MM.1S (cell line): Measurements from ENCODE around the gene SYT17.

Experiments
- DNase-seq: peaks from one replicate; pipeline ENCODE4 v3.0.0-alpha.2; 2015
- H2AFZ ChIP-seq: fragments of 300-600 bp; sonication (generic); 2 replicates; pipeline ENCODE4 v1.6.0; 2016; ENCODE audit warnings: antibody characterized with exemption, low read length
- H3F3A ChIP-seq: fragments of 300-600 bp; sonication (generic); 2 replicates; pipeline ENCODE4 v1.6.1; 2016; ENCODE audit warnings: mild to moderate bottlenecking, antibody characterized with exemption, low read length, moderate library complexity, mixed read lengths; ENCODE audit not compliant: insufficient read depth
- H3K27ac ChIP-seq: fragments of 300-600 bp; sonication (generic); 2 replicates; pipeline ENCODE4 v1.5.1; 2016; ENCODE audit warnings: mild to moderate bottlenecking, low read length
- H3K27me3 ChIP-seq: fragments of 300-600 bp; sonication (generic); replicated peaks from 2 replicates; pipeline ENCODE4 v1.6.0; 2016; ENCODE audit warnings: low read length; ENCODE audit not compliant: insufficient read depth
- H3K36me3 ChIP-seq: fragments of 300-600 bp; sonication (generic); replicated peaks from 2 replicates; pipeline ENCODE4 v1.6.1; 2016; ENCODE audit warnings: mild to moderate bottlenecking, low read length, mixed read lengths; ENCODE audit not compliant: insufficient read depth
- H3K4me1 ChIP-seq: fragments of 300-600 bp; sonication (generic); 2 replicates; pipeline ENCODE4 v1.6.1; 2016; ENCODE audit warnings: low read length, mixed read lengths
- H3K4me2 ChIP-seq: fragments of 300-600 bp; sonication (generic); 2 replicates; pipeline ENCODE4 v1.6.0; 2016; ENCODE audit warnings: low read depth, low read length
- H3K4me3 ChIP-seq: fragments of 300-600 bp; sonication (generic); 2 replicates; pipeline ENCODE4 v1.5.1; 2016; ENCODE audit warnings: low read length, mixed read lengths
- H3K79me2 ChIP-seq: fragments of 300-600 bp; sonication (generic); 2 replicates; pipeline ENCODE4 v1.6.1; 2016; ENCODE audit warnings: mixed run types, low read length, mixed read lengths
- H3K9ac ChIP-seq: fragments of 300-600 bp; sonication (generic); 2 replicates; pipeline ENCODE4 v1.6.1; 2016; ENCODE audit warnings: low read length, mixed read lengths
- H3K9me2 ChIP-seq: fragments of 300-600 bp; sonication (generic); replicated peaks from 2 replicates; pipeline ENCODE4 v1.6.1; 2016; ENCODE audit warnings: mild to moderate bottlenecking, low read length, mixed read lengths; ENCODE audit not compliant: insufficient read depth
- H3K9me3 ChIP-seq: fragments of 300-600 bp; sonication (generic); replicated peaks from 2 replicates; pipeline ENCODE4 v1.6.1; 2016; ENCODE audit warnings: mild to moderate bottlenecking, low read length, mixed read lengths; ENCODE audit not compliant: insufficient read depth
- H4K20me1 ChIP-seq: fragments of 300-600 bp; sonication (generic); 2 replicates; pipeline ENCODE4 v1.6.1; 2016; ENCODE audit warnings: mild to moderate bottlenecking, low read length, moderate library complexity, mixed read lengths; ENCODE audit not compliant: insufficient read depth
- CTCF ChIP-seq: fragments of 300-600 bp; sonication (generic); IDR thresholded peaks from 2 replicates; pipeline ENCODE4 v1.5.1; 2016; ENCODE audit warnings: antibody characterized with exemption, low read length, mixed read lengths
- EZH2 ChIP-seq: fragments of 300-600 bp; sonication (generic); optimal IDR thresholded peaks from 2 replicates; pipeline ENCODE3; 2017; ENCODE audit warnings: low read depth, mild to moderate bottlenecking, antibody characterized with exemption, low read length, mixed read lengths
- EZH2phosphoT487 ChIP-seq: fragments of 300-600 bp; sonication (generic); IDR thresholded peaks from 2 replicates; pipeline ENCODE4 v1.6.1; 2018; ENCODE audit warnings: antibody characterized with exemption, low read length

The SYT17 gene

GRCh38 chr16:19281246-19281645 lies 113.2 kb downstream of the SYT17 start:
- DNase-seq, result no peak
- no peak overlapping the region for H3K9ac ChIP-seq
- no peak overlapping the region for H3K27ac ChIP-seq
- H4K20me1 ChIP-seq, result no peaks in the 10 kb centered on the region
- H3K9me2 ChIP-seq, result no peaks in the 10 kb centered on the region
- no peaks in the 10 kb centered on the region for H3K36me3 ChIP-seq
- H3K4me3 ChIP-seq, result no peak overlapping the region
- no peak overlapping the region for H2AFZ ChIP-seq
- no peaks in the 10 kb centered on the region for H3K4me1 ChIP-seq
- H3K4me2 ChIP-seq, result no peak overlapping the region
- no peak for TF ChIP-seq EZH2phosphoT487
- TF ChIP-seq CTCF, result no peak
- no peak for TF ChIP-seq EZH2
- H3K27me3 ChIP-seq, result no peaks in the 10 kb centered on the region
- no peaks in the 10 kb centered on the region for H3K9me3 ChIP-seq
- H3K79me2 ChIP-seq, result no peaks in the 10 kb centered on the region
- no peaks in the 10 kb centered on the region for H3F3A ChIP-seq

DNA sequence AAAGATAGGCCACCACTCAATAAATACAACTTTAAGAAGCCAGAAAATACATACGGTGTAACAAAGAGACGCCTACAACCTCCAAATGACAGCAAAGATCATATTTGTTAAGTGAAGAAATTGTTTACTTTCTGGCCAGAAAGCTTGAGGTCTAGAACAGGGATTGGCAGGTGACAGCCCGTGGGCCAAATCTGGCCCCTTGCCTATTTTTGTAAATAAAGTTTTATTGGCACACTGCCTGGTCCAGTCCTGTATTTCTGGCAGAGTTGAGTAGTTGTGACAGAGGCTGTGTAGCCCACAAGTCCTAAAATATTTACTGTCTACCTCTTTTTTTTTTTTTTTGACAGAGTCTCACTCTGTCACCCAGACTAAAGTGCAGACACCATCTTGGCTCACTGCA lies 114.1 kb downstream of the SYT17 start:
- TF ChIP-seq CTCF (no peak), EZH2phosphoT487 (no peak), EZH2 (no peak)
- Histone ChIP-seq H3K27ac (no peak overlapping the region), H3K9me2 (no peaks in the 10 kb centered on the region), H3K9ac (no peak overlapping the region), H4K20me1 (no peaks in the 10 kb centered on the region), H3F3A (no peaks in the 10 kb centered on the region), H3K4me1 (no peaks in the 10 kb centered on the region), H3K36me3 (no peaks in the 10 kb centered on the region), H3K27me3 (no peaks in the 10 kb centered on the region), H3K79me2 (no peaks in the 10 kb centered on the region), H3K4me3 (no peak overlapping the region), H2AFZ (no peak overlapping the region), H3K9me3 (no peaks in the 10 kb centered on the region), H3K4me2 (no peak overlapping the region)
- no peak for DNase-seq

DNA sequence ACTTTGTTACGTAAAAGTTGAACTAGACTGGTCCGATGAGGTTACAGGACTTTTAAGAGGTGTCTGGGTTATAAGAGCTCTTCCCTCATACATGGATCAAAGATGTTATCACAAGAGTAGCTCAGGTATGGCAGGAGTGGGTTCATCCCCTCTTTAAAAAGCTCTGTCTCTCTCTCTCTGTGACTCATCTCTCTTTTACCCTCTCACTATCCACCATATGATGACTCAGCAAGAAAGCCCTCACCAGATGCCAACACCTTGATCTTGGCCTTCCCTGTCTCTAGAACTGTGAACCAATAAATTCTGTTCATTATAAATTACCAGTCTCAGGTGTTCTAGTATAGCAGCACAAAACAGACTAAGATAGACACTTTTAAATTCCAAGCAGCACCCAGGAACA lies 115.6 kb downstream of the SYT17 start:
- H3K9ac ChIP-seq, result no peak overlapping the region
- H3K4me3 ChIP-seq, result no peak overlapping the region
- no peak overlapping the region for H3K4me2 ChIP-seq
- H3K79me2 ChIP-seq, result no peaks in the 10 kb centered on the region
- H3K36me3 ChIP-seq, result no peaks in the 10 kb centered on the region
- no peaks in the 10 kb centered on the region for H3K9me3 ChIP-seq
- H4K20me1 ChIP-seq, result no peaks in the 10 kb centered on the region
- no peak overlapping the region for H3K27ac ChIP-seq
- no peak for DNase-seq
- H3K9me2 ChIP-seq, result no peaks in the 10 kb centered on the region
- no peak overlapping the region for H2AFZ ChIP-seq
- no peaks in the 10 kb centered on the region for H3K4me1 ChIP-seq
- H3F3A ChIP-seq, result no peaks in the 10 kb centered on the region
- TF ChIP-seq EZH2 (no peak), EZH2phosphoT487 (no peak), CTCF (no peak)
- H3K27me3 ChIP-seq, result no peaks in the 10 kb centered on the region

- no peaks in the 10 kb centered on the region for H3K36me3 ChIP-seq
- H2AFZ ChIP-seq, result no peak overlapping the region
- no peaks in the 10 kb centered on the region for H3K9me3 ChIP-seq
- H3K4me3 ChIP-seq, result no peak overlapping the region
- H3K4me2 ChIP-seq, result no peak overlapping the region
- H3K9ac ChIP-seq, result no peak overlapping the region
- no peaks in the 10 kb centered on the region for H3K4me1 ChIP-seq
- H3K27ac ChIP-seq, result no peak overlapping the region
- no peaks in the 10 kb centered on the region for H3K9me2 ChIP-seq
- no peaks in the 10 kb centered on the region for H3F3A ChIP-seq
- no peak for TF ChIP-seq EZH2
- TF ChIP-seq EZH2phosphoT487, result no peak
- no peak for TF ChIP-seq CTCF
- H4K20me1 ChIP-seq, result no peaks in the 10 kb centered on the region
- no peak for DNase-seq
- H3K27me3 ChIP-seq, result no peaks in the 10 kb centered on the region
- no peaks in the 10 kb centered on the region for H3K79me2 ChIP-seq
Observed at GRCh38 chr16:19284207-19284606, 116.2 kb downstream of the SYT17 start.
